Endothelial cell of umbilical vein (primary cell): ENCODE results near the gene CNKSR3.

Experiments
- CTCF ChIP-seq, 2 donors: IDR thresholded peaks; 1 replicate in 1 of 2; 2 replicates in 1 of 2; pipeline ENCODE4 v1.5.1; 2011; ENCODE audit warnings: low read length in 2 of 2, mild to moderate bottlenecking in 2 of 2, moderate library complexity in 2 of 2, control low read depth in 1 of 2, inconsistent platforms in 1 of 2, low read depth in 1 of 2; ENCODE audit not compliant: insufficient read depth in 1 of 2; ENCODE audit errors: extremely low read depth in 1 of 2
- MAX ChIP-seq: IDR thresholded peaks from 2 replicates; pipeline ENCODE4 v1.6.1; 2011; ENCODE audit not compliant: insufficient read depth, insufficient read length
- POLR2A ChIP-seq: IDR thresholded peaks from 2 replicates; pipeline ENCODE4 v1.6.1; 2012; ENCODE audit warnings: low read depth, mild to moderate bottlenecking, control low read depth, low read length

- TF ChIP-seq POLR2A: no peak
- no peak for TF ChIP-seq CTCF (IDR thresholded peaks at IDR 0.05; ENCODE audit: extremely low read depth in 1 of 2, insufficient read depth in 1 of 2, low read depth in 1 of 2, low read length in 2 of 2)
- no peak for TF ChIP-seq MAX
Observed at GRCh38 chr6:154555073-154555677, 44.7 kb upstream of the CNKSR3 start.
